Neural cell (in vitro differentiated cells): Measurements from ENCODE around the gene SPRR2F. TPM values are rescaled to one million over a fixed set of nuclear protein-coding genes. Genes with fewer than 3 reads are reported as not detected.

Source experiments
- H2AFZ ChIP-seq: fragments of 200-600, 300-800 bp; sonication (generic), shearing (Covaris generic); 2 replicates; pipeline ENCODE4 v1.6.0; 2014; ENCODE audit warnings: low read depth, mild to moderate bottlenecking, antibody characterized with exemption, low read length, moderate library complexity
- H3F3A ChIP-seq: fragments of 200-600 bp; shearing (Covaris generic); 2 replicates; pipeline ENCODE4 v1.6.1; 2016; ENCODE audit warnings: mild to moderate bottlenecking, moderate library complexity, mixed read lengths, antibody characterized with exemption, low read length; ENCODE audit not compliant: insufficient read depth, poor library complexity, severe bottlenecking
- H3K27ac ChIP-seq: fragments of 200-600, 300-800 bp; sonication (generic), shearing (Covaris generic); 2 replicates; pipeline ENCODE4 v1.5.1; 2014; ENCODE audit warnings: mild to moderate bottlenecking, low read length, moderate library complexity
- H3K27me3 ChIP-seq: fragments of 300-800, 200-600 bp; sonication (generic), shearing (Covaris generic); 2 replicates; pipeline ENCODE4 v1.6.0; 2014; ENCODE audit warnings: mild to moderate bottlenecking, low read depth, low read length, moderate library complexity; ENCODE audit not compliant: insufficient read depth
- H3K36me3 ChIP-seq: fragments of 300-800, 200-600 bp; sonication (generic), shearing (Covaris generic); 2 replicates; pipeline ENCODE4 v1.5.1; 2014; ENCODE audit warnings: mild to moderate bottlenecking, antibody characterized with exemption, low read length, moderate library complexity; ENCODE audit not compliant: insufficient read depth
- H3K4me2 ChIP-seq: fragments of 300-800, 200-600 bp; sonication (generic), shearing (Covaris generic); 2 replicates; pipeline ENCODE4 v1.6.0; 2014; ENCODE audit warnings: mild to moderate bottlenecking, low read length
- H3K4me3 ChIP-seq: fragments of 300-800, 200-600 bp; sonication (generic), shearing (Covaris generic); 2 replicates; pipeline ENCODE4 v1.5.1; 2014; ENCODE audit warnings: mild to moderate bottlenecking, low read length, moderate library complexity
- H3K79me2 ChIP-seq: fragments of 200-600 bp; shearing (Covaris generic); replicated peaks from 2 replicates; pipeline ENCODE4 v1.6.0; 2014; ENCODE audit warnings: mild to moderate bottlenecking, low read length, moderate library complexity; ENCODE audit not compliant: insufficient read depth
- H3K9ac ChIP-seq: fragments of 300-800, 200-600 bp; sonication (generic), shearing (Covaris generic); 2 replicates; pipeline ENCODE4 v1.6.1; 2016; ENCODE audit warnings: mild to moderate bottlenecking, low read length, mixed read lengths
- H3K9me2 ChIP-seq: fragments of 200-600 bp; shearing (Covaris generic); 2 replicates; pipeline ENCODE4 v1.6.1; 2016; ENCODE audit warnings: mild to moderate bottlenecking, low read length, mixed read lengths; ENCODE audit not compliant: insufficient read depth
- H3K9me3 ChIP-seq: fragments of 200-600, 300-800 bp; sonication (generic), shearing (Covaris generic); 2 replicates; pipeline ENCODE4 v1.6.1; 2016; ENCODE audit warnings: mild to moderate bottlenecking, mixed run types, low read length, moderate library complexity, mixed read lengths
- H4K20me1 ChIP-seq: fragments of 200-600 bp; shearing (Covaris generic); 2 replicates; pipeline ENCODE4 v1.6.1; 2016; ENCODE audit warnings: mild to moderate bottlenecking, mixed run types; ENCODE audit not compliant: insufficient read depth
- EP300 ChIP-seq: fragments of 450-650 bp; conservative IDR thresholded peaks from 2 replicates; pipeline ENCODE4 v1.6.1; 2014; ENCODE audit warnings: antibody characterized with exemption, mild to moderate bottlenecking, moderate library complexity; ENCODE audit not compliant: poor library complexity, severe bottlenecking
- EZH2 ChIP-seq: fragments of 200-600, 300-800 bp; shearing (Covaris generic), sonication (generic); IDR thresholded peaks from 2 replicates; pipeline ENCODE4 v1.6.1; 2014; ENCODE audit warnings: antibody characterized with exemption, low read length, borderline replicate concordance, mild to moderate bottlenecking; ENCODE audit not compliant: insufficient read depth, poor library complexity, severe bottlenecking
- MXI1 ChIP-seq: fragments of 450-650 bp; conservative IDR thresholded peaks from 2 replicates; pipeline ENCODE4 v1.6.1; 2014; ENCODE audit warnings: antibody characterized with exemption, mild to moderate bottlenecking; ENCODE audit not compliant: poor library complexity, severe bottlenecking
- POLR2AphosphoS5 ChIP-seq: IDR thresholded peaks from 2 replicates; pipeline ENCODE4 v1.6.1; 2012
- RAD21 ChIP-seq: fragments of 450-650 bp; conservative IDR thresholded peaks from 2 replicates; pipeline ENCODE4 v1.6.1; 2014; ENCODE audit warnings: antibody characterized with exemption, mild to moderate bottlenecking, moderate library complexity
- SMC3 ChIP-seq: fragments of 450-650 bp; conservative IDR thresholded peaks from 2 replicates; pipeline ENCODE4 v1.6.1; 2014; ENCODE audit warnings: antibody characterized with exemption, mild to moderate bottlenecking, moderate library complexity; ENCODE audit not compliant: poor library complexity
- TAF1 ChIP-seq: IDR thresholded peaks from 2 replicates; pipeline ENCODE4 v1.6.1; 2012; ENCODE audit warnings: low read depth
- polyA plus RNA-seq: library from polyadenylated mRNA; depleted of rRNA; stranded (reverse); fragments of >200 nt; gene quantifications from 2 replicates; pipeline ENCODE4 v1.2.3, GENCODE V29; 2014
- TF ChIP-seq, protein P1 (sequence below): IDR thresholded peaks from 2 replicates; pipeline ENCODE4 v1.6.1; 2012; ENCODE audit warnings: borderline replicate concordance
- TF ChIP-seq, protein P2 (sequence below): fragments of 450-650 bp; IDR thresholded peaks from 2 replicates; pipeline ENCODE4 v1.5.1; 2014; ENCODE audit warnings: antibody characterized with exemption, mild to moderate bottlenecking, moderate library complexity; ENCODE audit not compliant: poor library complexity, severe bottlenecking

The SPRR2F gene
- polyA plus RNA-seq, 1 donor from 2014 or later, result not detected

DNA sequence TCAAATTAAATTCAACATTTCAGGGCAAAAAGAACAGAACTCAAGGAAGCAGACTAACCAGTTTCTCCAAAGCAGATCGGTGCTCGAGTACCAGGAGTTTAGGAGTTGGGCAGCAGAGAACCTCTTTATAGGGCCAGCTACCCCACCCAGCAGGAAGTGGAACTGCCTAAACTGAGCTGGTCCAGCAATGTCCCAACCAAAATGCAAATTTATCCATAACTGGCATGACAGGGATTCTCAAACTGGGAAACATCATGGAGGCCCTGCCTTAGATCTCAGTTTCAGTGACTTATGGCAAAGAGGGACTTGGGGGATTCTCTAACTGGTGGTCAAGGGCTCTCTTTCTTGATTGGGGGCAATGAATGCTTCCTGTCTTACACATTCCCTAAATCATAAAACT, 41.8 kb downstream of the SPRR2F start, which contains the start of gene SPRR2B:
SPRR2B (minus strand) TSS at position 101 of the 400 bp plus-strand sequence. CDS start 772 bp downstream, outside the sequence.
- Histone ChIP-seq H4K20me1 (no peaks in the 10 kb centered on the region), H3K27me3 (no peaks in the 10 kb centered on the region), H3K4me2 (no peak within 1 kb of the TSS), H3K27ac (no peak within 1 kb of the TSS), H3K79me2 (no peaks in the 10 kb centered on the region), H3K4me3 (no peak within 1 kb of the TSS), H2AFZ (no peak within 1 kb of the TSS), H3K36me3 (no peaks in the 10 kb centered on the region), H3F3A (no peaks in the 10 kb centered on the region), H3K9me2 (no peaks in the 10 kb centered on the region), H3K9me3 (no peaks in the 10 kb centered on the region), H3K9ac (no peak within 1 kb of the TSS)
- TF ChIP-seq POLR2AphosphoS5, result no peak
- TF ChIP-seq, protein P1, sequence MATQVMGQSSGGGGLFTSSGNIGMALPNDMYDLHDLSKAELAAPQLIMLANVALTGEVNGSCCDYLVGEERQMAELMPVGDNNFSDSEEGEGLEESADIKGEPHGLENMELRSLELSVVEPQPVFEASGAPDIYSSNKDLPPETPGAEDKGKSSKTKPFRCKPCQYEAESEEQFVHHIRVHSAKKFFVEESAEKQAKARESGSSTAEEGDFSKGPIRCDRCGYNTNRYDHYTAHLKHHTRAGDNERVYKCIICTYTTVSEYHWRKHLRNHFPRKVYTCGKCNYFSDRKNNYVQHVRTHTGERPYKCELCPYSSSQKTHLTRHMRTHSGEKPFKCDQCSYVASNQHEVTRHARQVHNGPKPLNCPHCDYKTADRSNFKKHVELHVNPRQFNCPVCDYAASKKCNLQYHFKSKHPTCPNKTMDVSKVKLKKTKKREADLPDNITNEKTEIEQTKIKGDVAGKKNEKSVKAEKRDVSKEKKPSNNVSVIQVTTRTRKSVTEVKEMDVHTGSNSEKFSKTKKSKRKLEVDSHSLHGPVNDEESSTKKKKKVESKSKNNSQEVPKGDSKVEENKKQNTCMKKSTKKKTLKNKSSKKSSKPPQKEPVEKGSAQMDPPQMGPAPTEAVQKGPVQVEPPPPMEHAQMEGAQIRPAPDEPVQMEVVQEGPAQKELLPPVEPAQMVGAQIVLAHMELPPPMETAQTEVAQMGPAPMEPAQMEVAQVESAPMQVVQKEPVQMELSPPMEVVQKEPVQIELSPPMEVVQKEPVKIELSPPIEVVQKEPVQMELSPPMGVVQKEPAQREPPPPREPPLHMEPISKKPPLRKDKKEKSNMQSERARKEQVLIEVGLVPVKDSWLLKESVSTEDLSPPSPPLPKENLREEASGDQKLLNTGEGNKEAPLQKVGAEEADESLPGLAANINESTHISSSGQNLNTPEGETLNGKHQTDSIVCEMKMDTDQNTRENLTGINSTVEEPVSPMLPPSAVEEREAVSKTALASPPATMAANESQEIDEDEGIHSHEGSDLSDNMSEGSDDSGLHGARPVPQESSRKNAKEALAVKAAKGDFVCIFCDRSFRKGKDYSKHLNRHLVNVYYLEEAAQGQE, result no peak
- TF ChIP-seq, protein P2, sequence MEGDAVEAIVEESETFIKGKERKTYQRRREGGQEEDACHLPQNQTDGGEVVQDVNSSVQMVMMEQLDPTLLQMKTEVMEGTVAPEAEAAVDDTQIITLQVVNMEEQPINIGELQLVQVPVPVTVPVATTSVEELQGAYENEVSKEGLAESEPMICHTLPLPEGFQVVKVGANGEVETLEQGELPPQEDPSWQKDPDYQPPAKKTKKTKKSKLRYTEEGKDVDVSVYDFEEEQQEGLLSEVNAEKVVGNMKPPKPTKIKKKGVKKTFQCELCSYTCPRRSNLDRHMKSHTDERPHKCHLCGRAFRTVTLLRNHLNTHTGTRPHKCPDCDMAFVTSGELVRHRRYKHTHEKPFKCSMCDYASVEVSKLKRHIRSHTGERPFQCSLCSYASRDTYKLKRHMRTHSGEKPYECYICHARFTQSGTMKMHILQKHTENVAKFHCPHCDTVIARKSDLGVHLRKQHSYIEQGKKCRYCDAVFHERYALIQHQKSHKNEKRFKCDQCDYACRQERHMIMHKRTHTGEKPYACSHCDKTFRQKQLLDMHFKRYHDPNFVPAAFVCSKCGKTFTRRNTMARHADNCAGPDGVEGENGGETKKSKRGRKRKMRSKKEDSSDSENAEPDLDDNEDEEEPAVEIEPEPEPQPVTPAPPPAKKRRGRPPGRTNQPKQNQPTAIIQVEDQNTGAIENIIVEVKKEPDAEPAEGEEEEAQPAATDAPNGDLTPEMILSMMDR, result no peak
- TF ChIP-seq TAF1, result no peak
- TF ChIP-seq EP300, result no peak
- TF ChIP-seq RAD21, result no peak

DNA sequence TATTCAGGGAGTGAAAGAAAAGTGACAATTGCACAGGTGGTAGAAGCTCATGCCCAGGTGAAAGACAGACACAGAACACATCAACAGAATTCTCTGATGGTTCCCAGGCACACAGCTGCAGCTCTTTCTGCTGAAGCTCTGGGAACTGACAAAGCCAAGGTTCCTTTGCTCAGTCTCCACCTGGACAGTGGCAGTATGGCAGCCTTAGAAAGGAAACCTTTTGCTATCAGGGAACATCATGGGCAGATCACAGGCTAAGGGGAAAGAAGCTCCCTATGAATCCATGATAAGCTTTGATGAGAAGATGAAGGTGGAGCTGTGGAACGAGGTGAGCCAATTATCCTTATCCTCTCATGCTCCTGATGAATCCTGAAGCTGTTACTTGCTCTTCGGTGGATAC, 43.1 kb downstream of the SPRR2F start:
- TF ChIP-seq EZH2 (no peak), TAF1 (no peak), POLR2AphosphoS5 (no peak), MXI1 (no peak), RAD21 (no peak), SMC3 (no peak), EP300 (no peak)
- TF ChIP-seq, protein P1, result no peak
- TF ChIP-seq, protein P2, result no peak
- Histone ChIP-seq H4K20me1 (no peaks in the 10 kb centered on the region), H3K27ac (no peak overlapping the region), H2AFZ (no peak overlapping the region), H3K79me2 (no peaks in the 10 kb centered on the region), H3K27me3 (no peaks in the 10 kb centered on the region), H3K9me3 (no peaks in the 10 kb centered on the region), H3K36me3 (no peaks in the 10 kb centered on the region), H3K4me2 (no peak overlapping the region), H3K9me2 (no peaks in the 10 kb centered on the region), H3K4me3 (no peak overlapping the region), H3F3A (no peaks in the 10 kb centered on the region), H3K9ac (no peak overlapping the region)
